GM12875 (cell line): ENCODE data around the gene EMID1.

Source experiments
- H3K4me3 ChIP-seq: one replicate; pipeline ENCODE4 v1.5.1; 2011; ENCODE audit warnings: low read depth, low read length, control low read depth
- CTCF ChIP-seq: IDR thresholded peaks from 2 replicates; pipeline ENCODE4 v1.5.1; 2011; ENCODE audit warnings: low read depth, mild to moderate bottlenecking, control low read depth, inconsistent platforms, low read length, moderate library complexity, borderline replicate concordance; ENCODE audit not compliant: insufficient read depth

The EMID1 gene

GRCh38 chr22:29165321-29166060 lies 40.2 kb upstream of the EMID1 start:
- TF ChIP-seq CTCF: no peak
- H3K4me3 ChIP-seq: no peak overlapping the region

- H3K4me3 ChIP-seq: no peak overlapping the region
- TF ChIP-seq CTCF: no peak
These were observed 39.5 kb upstream of the EMID1 start for GRCh38 chr22:29166180-29166579.

GRCh38 chr22:29167032-29167911 lies 38.4 kb upstream of the EMID1 start:
- no peak for TF ChIP-seq CTCF
- no peak overlapping the region for H3K4me3 ChIP-seq

- H3K4me3 ChIP-seq: no peak overlapping the region
- no peak for TF ChIP-seq CTCF
These were observed 34.0 kb upstream of the EMID1 start for GRCh38 chr22:29171721-29172120.

- no peak for TF ChIP-seq CTCF
- no peak overlapping the region for H3K4me3 ChIP-seq
These were observed 33.5 kb upstream of the EMID1 start for GRCh38 chr22:29172216-29172615.

GRCh38 chr22:29175312-29175835 lies 30.3 kb upstream of the EMID1 start:
- TF ChIP-seq CTCF: no peak

More at GRCh38 chr22:29175312-29175835, 30.3 kb upstream of the EMID1 start:
- H3K4me3 ChIP-seq: no peak overlapping the region
